PC-9 (cell line): ENCODE measurements around the gene FCAMR.
A peak's percentile ranks its signal among the peaks of the same experiment; 100 is the strongest.

Experiments used
- EZH2 ChIP-seq: fragments of 200-600 bp; sonication (generic); IDR thresholded peaks from 2 replicates; pipeline ENCODE4 v1.8.0; 2017; ENCODE audit warnings: antibody characterized with exemption, low read depth
- TF ChIP-seq, protein P1 (sequence below): fragments of 200-600 bp; sonication (generic); conservative IDR thresholded peaks from 2 replicates; pipeline ENCODE4 v1.6.1; 2017; ENCODE audit warnings: mixed run types, antibody characterized with exemption, mild to moderate bottlenecking, moderate library complexity

DNA sequence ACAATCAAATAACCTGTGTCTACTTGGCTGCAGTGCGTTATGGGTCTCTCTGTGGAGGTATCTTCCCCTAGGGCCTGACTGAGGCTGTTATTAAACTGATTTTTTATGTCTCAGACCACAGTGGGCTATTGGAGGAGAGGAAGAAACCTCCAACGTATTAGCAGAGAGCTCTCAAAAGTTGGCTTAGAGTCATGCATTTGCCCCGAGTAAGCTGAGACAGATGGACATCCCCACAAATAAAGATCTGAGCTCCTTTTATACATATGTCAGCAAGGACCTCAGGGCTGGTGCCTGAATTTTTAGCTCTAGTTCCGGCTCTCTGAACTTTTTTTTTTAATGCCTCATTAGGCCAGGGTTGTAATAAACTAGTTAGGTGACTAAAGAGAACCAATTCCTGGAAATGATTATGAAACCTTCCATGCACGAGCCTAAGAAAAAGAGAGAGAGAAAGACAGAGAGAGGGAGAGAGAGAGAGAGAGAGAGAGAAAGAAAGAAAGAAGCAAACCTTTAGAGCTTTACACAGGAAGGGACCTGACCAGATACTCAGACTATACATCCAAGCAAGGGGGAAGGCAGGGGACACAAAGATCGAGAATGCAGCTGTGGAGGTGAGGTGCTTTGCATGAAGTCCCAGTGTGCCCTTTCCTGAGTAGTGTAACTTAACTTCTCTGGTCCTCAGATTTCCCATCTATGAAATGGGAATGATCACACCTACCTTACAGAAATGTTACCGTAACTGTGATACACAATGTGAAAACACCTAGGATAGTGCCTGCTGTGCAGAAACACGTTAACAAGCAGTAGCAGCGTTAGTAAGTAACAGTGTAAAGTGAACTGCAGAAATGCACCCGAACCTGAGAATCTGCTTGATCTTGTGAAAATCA, 15.6 kb downstream of the FCAMR start:
- TF ChIP-seq, protein P1, sequence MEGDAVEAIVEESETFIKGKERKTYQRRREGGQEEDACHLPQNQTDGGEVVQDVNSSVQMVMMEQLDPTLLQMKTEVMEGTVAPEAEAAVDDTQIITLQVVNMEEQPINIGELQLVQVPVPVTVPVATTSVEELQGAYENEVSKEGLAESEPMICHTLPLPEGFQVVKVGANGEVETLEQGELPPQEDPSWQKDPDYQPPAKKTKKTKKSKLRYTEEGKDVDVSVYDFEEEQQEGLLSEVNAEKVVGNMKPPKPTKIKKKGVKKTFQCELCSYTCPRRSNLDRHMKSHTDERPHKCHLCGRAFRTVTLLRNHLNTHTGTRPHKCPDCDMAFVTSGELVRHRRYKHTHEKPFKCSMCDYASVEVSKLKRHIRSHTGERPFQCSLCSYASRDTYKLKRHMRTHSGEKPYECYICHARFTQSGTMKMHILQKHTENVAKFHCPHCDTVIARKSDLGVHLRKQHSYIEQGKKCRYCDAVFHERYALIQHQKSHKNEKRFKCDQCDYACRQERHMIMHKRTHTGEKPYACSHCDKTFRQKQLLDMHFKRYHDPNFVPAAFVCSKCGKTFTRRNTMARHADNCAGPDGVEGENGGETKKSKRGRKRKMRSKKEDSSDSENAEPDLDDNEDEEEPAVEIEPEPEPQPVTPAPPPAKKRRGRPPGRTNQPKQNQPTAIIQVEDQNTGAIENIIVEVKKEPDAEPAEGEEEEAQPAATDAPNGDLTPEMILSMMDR = peak; percentile 28; the same call in 1 of the 2 replicates
- TF ChIP-seq EZH2 = no peak
